Measurements from ENCODE around the gene PPP1R12A.

GRCh38 chr12:79926951-79927350 lies 7.9 kb downstream of the PPP1R12A start:
- TF ChIP-seq CTCF (IDR thresholded peaks at IDR 0.05) (no peak), ZFX (IDR thresholded peaks at IDR 0.05; ENCODE audit: borderline replicate concordance) (no peak)
